Skeletal muscle satellite cell (primary cell): ENCODE data around the gene MYH9.

Source experiments
- H3K27me3 ChIP-seq: 2 replicates; pipeline ENCODE4 v1.7.0; 2013; ENCODE audit warnings: low read length; ENCODE audit not compliant: control insufficient read depth, insufficient read depth
- H3K36me3 ChIP-seq: 2 replicates; pipeline ENCODE4 v1.7.0; 2013; ENCODE audit warnings: mild to moderate bottlenecking, control low read depth, low read length; ENCODE audit not compliant: insufficient read depth
- H3K4me1 ChIP-seq: 2 replicates; pipeline ENCODE4 v1.7.0; 2013; ENCODE audit warnings: low read length; ENCODE audit not compliant: control insufficient read depth, insufficient read depth
- H3K4me2 ChIP-seq: 2 replicates; pipeline ENCODE4 v1.7.0; 2013; ENCODE audit warnings: mild to moderate bottlenecking, low read length
- H3K4me3 ChIP-seq: 2 replicates; pipeline ENCODE4 v1.7.0; 2013; ENCODE audit warnings: low read length
- H3K9ac ChIP-seq: 2 replicates; pipeline ENCODE4 v1.7.0; 2013; ENCODE audit warnings: mild to moderate bottlenecking, low read depth, low read length, moderate library complexity
- H3K9me3 ChIP-seq: replicated peaks from 2 replicates; pipeline ENCODE4 v1.7.0; 2013; ENCODE audit warnings: mild to moderate bottlenecking, control low read depth, low read length

The MYH9 gene

GRCh38 chr22:36321797-36322601, 65.8 kb downstream of the MYH9 start:
- peaks cover 38% of the 10 kb centered on the region for H3K4me1 ChIP-seq
- no peak overlapping the region for H3K9ac ChIP-seq
- H3K36me3 ChIP-seq, result peaks cover 96% of the 10 kb centered on the region

GRCh38 chr22:36320553-36320952, 67.2 kb downstream of the MYH9 start:
- no peaks in the 10 kb centered on the region for H3K9me3 ChIP-seq
- H3K9ac ChIP-seq, result no peak overlapping the region
- H3K36me3 ChIP-seq, result peaks cover 92% of the 10 kb centered on the region
- H3K4me3 ChIP-seq, result no peak overlapping the region
- H3K27me3 ChIP-seq, result no peaks in the 10 kb centered on the region
- no peak overlapping the region for H3K4me2 ChIP-seq
- H3K4me1 ChIP-seq, result peaks cover 25% of the 10 kb centered on the region

More at GRCh38 chr22:36321797-36322601, 65.8 kb downstream of the MYH9 start:
- Histone ChIP-seq H3K9me3 (no peaks in the 10 kb centered on the region), H3K4me3 (no peak overlapping the region), H3K4me2 (no peak overlapping the region), H3K27me3 (no peaks in the 10 kb centered on the region)

DNA sequence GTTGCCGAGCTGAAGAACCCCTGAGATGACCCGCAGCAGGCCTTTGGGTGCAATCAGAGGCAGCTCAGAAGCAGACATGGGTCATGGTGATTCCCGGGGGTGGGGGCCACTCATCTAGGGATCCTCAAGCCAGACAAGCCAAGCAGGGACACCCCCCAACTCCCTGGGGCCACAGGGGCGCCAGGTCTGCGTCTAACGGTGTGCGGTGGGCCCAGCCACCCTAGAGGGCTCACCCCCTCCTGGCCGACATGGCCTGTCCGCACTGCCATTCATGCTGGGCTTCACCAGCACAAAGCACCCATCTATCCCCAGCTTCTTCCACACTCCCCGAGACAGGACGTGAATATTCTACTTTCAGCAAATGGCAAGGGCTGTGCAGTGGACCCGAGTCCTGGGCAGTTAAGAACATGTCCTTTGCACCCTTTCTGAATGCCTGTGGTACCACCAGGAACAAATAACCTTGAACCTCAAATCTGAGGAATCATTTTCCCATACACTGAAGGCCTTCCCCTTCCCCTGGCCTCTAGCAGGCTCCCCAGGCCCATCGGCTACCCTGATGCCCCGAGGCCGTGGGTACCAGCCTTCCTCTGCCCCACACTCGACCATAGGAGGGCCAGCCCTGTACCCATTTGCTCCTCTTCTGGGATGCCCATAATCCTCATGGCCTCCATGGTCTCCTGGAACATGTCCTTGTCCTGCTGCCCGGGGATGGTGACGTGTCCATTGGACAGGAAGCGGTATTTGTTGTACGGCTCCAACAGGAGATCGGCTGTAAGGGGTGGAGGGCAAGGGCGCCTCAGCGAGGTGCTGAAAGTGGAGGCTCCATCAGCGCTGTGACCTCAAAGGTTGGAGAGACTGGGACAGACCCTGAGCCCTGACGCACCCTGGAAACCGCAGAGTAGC, 67.9 kb downstream of the MYH9 start:
- H3K27me3 ChIP-seq, result no peaks in the 10 kb centered on the region
- H3K9me3 ChIP-seq, result no peaks in the 10 kb centered on the region
- H3K4me1 ChIP-seq, result peaks cover 18% of the 10 kb centered on the region
- H3K4me2 ChIP-seq, result no peak overlapping the region
- no peak overlapping the region for H3K9ac ChIP-seq
- no peak overlapping the region for H3K4me3 ChIP-seq
- peaks cover 92% of the 10 kb centered on the region for H3K36me3 ChIP-seq

DNA sequence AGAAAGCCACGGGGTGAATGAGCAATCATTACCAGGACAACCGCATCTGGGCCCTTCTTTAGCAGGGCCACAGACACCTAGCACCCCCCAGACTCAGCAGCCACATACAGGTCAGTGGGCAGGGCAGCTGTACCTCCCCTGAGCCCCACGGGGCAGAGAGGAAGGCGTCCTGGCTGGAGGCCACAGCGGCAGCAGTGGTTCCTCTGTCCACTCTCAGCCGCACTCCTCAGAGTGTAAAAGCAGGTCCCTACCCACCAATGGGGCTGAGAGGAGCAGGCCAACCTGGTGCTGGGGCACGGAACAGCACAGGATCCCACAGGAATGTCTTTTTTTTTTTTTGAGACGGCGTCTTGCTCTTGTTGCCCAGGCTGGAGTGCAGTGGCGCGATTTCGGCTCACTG, 69.3 kb downstream of the MYH9 start:
- Histone ChIP-seq H3K9me3 (no peaks in the 10 kb centered on the region), H3K36me3 (peaks cover 92% of the 10 kb centered on the region), H3K4me2 (no peak overlapping the region), H3K9ac (no peak overlapping the region), H3K4me1 (peaks cover 4% of the 10 kb centered on the region), H3K4me3 (no peak overlapping the region), H3K27me3 (no peaks in the 10 kb centered on the region)

- Histone ChIP-seq H3K36me3 (peaks cover 88% of the 10 kb centered on the region), H3K9ac (no peak overlapping the region), H3K4me2 (no peak overlapping the region), H3K27me3 (no peaks in the 10 kb centered on the region), H3K4me3 (no peak overlapping the region), H3K4me1 (no peaks in the 10 kb centered on the region), H3K9me3 (no peaks in the 10 kb centered on the region)
These were observed 70.0 kb downstream of the MYH9 start for GRCh38 chr22:36317658-36318271.

DNA sequence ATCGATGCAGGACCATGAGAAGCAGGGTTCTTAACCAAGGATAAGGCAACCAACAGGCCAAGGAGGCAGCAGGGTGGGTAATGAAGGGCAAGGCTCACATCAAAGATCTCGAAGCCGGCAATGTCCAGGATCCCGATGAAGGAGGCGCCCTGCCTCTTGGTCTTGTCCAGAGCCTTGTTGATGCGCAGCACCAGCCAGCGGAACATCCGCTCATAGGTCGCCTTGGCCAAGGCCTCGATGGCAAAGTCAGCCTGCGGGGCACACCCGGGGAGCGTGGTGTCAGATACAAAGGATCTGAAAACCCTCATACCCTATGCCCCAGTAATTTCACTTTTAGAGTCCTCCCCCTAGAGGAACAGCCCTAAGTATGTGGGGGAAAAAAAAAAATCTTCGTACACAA, 71.3 kb downstream of the MYH9 start:
- Histone ChIP-seq H3K4me1 (no peaks in the 10 kb centered on the region), H3K9me3 (no peaks in the 10 kb centered on the region), H3K27me3 (no peaks in the 10 kb centered on the region), H3K9ac (no peak overlapping the region), H3K4me2 (no peak overlapping the region), H3K4me3 (no peak overlapping the region), H3K36me3 (peaks cover 87% of the 10 kb centered on the region)

GRCh38 chr22:36315325-36315724, 72.4 kb downstream of the MYH9 start:
- Histone ChIP-seq H3K9ac (no peak overlapping the region), H3K36me3 (peaks cover 90% of the 10 kb centered on the region), H3K4me1 (no peaks in the 10 kb centered on the region), H3K27me3 (no peaks in the 10 kb centered on the region), H3K9me3 (no peaks in the 10 kb centered on the region), H3K4me2 (no peak overlapping the region), H3K4me3 (no peak overlapping the region)

DNA sequence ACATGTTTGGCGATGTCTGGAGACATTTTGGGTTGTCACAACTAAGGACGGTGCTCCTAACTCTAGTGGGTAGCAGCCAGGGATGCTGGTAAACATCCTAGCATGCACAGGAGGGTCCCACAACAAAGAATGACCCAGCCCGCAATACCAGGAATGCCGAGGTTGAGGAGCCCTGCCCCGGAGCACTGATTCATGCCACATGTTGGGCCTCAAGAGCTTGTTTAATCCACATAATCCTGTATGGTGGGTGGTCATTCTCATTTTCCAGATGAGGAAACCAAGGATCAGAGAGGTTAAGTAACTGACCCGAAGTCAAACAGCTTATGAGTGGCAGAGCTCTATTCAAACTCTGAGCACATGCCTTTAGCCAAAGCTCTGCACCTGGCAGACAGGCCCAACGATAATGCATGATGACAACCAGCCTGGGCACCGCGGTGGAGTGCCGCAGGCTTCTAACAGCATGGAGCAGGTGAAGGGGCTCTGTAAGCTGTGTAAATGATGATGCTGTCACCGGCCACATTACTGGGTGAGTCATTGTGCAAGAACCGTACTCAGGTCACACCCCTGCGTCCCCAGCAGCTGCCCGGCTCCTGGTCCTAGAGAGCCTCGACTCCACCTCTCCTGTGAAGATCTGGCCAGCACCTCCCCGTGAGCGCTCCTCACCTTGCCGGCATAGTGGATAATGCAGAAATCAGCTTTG, 76.2 kb downstream of the MYH9 start:
- Histone ChIP-seq H3K9ac (no peak overlapping the region), H3K27me3 (no peaks in the 10 kb centered on the region), H3K4me2 (no peak overlapping the region), H3K36me3 (peaks cover 84% of the 10 kb centered on the region), H3K4me3 (no peak overlapping the region), H3K9me3 (no peaks in the 10 kb centered on the region), H3K4me1 (no peaks in the 10 kb centered on the region)

GRCh38 chr22:36308880-36309279, 78.9 kb downstream of the MYH9 start:
- no peak overlapping the region for H3K4me3 ChIP-seq
- H3K27me3 ChIP-seq, result no peaks in the 10 kb centered on the region
- no peak overlapping the region for H3K9ac ChIP-seq
- no peaks in the 10 kb centered on the region for H3K9me3 ChIP-seq
- no peak overlapping the region for H3K4me2 ChIP-seq
- H3K4me1 ChIP-seq, result no peaks in the 10 kb centered on the region
- peaks cover 88% of the 10 kb centered on the region for H3K36me3 ChIP-seq

DNA sequence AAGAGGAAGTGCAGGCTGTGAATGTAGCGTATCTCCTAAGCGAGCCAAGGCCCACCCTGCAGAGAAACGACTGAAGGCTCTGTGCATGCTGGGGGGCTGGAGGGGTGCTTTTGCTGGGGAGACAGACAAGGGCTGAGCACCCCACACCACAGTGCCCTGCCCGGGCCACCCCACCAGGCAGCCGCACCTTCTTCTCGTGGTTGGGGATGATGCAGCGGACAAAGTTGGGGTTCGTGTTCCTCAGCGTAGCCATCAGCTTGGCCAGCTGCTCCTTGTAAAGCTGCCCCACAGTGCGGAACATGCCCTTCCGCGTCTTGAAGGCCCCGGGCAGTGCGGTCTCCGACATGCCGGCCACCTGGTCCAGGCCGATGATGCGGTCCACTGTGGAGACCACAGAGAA, 81.5 kb downstream of the MYH9 start:
- H3K36me3 ChIP-seq, result peaks cover 92% of the 10 kb centered on the region
- H3K4me3 ChIP-seq, result no peak overlapping the region
- H3K4me2 ChIP-seq, result no peak overlapping the region
- H3K27me3 ChIP-seq, result no peaks in the 10 kb centered on the region
- no peak overlapping the region for H3K9ac ChIP-seq
- H3K9me3 ChIP-seq, result no peaks in the 10 kb centered on the region
- no peaks in the 10 kb centered on the region for H3K4me1 ChIP-seq

GRCh38 chr22:36305813-36306212, 82.0 kb downstream of the MYH9 start:
- Histone ChIP-seq H3K4me3 (no peak overlapping the region), H3K27me3 (no peaks in the 10 kb centered on the region), H3K36me3 (peaks cover 92% of the 10 kb centered on the region), H3K4me2 (no peak overlapping the region), H3K9me3 (no peaks in the 10 kb centered on the region), H3K4me1 (no peaks in the 10 kb centered on the region), H3K9ac (no peak overlapping the region)
